T-helper 2 cell treated with Interferon-gamma antibody and Interleukin-4, amounts not matched to agents 5 μg/mL and 100 μg/mL, for 36 hours (primary cell): ENCODE measurements around the gene GPC5.
"Not testable (repeated sequence)": the region's sequence is repeated elsewhere in the genome, so short reads cannot be mapped to it uniquely, and the experiment has no call there.

Experiments
- DNase-seq: peaks from one replicate; pipeline ENCODE4 v3.0.0; 2021; ENCODE audit warnings: low spot score
- H3K27ac Mint-ChIP-seq: one replicate; pipeline ENCODE4 v1.8.0; 2021; ENCODE audit warnings: mild to moderate bottlenecking, mixed read lengths
- H3K27me3 Mint-ChIP-seq: one replicate; pipeline ENCODE4 v1.8.0; 2021; ENCODE audit warnings: low read depth, mixed read lengths
- H3K36me3 Mint-ChIP-seq: one replicate; pipeline ENCODE4 v1.8.0; 2021; ENCODE audit warnings: low read depth, mixed read lengths
- H3K4me1 Mint-ChIP-seq: one replicate; pipeline ENCODE4 v1.8.0; 2021; ENCODE audit warnings: low read depth, mixed read lengths
- H3K4me3 Mint-ChIP-seq: one replicate; pipeline ENCODE4 v1.8.0; 2022; ENCODE audit warnings: mild to moderate bottlenecking, moderate library complexity, mixed read lengths
- H3K9me3 Mint-ChIP-seq: one replicate; pipeline ENCODE4 v1.8.0; 2021; ENCODE audit warnings: mixed read lengths

The GPC5 gene

DNA sequence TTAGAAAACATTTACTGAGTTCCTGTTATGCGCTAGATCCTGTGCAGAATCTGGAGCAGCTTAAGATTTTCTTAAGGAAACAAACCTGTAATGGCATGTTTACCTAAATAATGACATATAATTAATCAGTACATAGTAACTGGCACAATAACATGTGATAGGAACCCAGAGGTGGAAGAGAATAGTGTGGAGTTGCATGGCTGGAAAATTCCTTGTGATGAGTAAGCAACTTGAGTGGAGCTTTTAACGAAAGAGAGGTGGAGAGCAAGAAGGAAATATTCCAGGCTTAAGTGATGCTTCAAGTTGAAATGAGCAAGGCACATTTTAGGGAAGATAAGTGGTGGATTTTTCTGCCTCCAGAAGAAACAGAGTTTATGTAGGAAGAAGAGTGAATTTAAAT lies 9.2 kb upstream of the GPC5 start:
- no peak for DNase-seq
- Mint-ChIP-seq H3K27me3 (peaks cover 35% of the 10 kb centered on the region), H3K27ac (no peak overlapping the region), H3K9me3 (no peaks in the 10 kb centered on the region), H3K4me1 (no peaks in the 10 kb centered on the region), H3K4me3 (no peak overlapping the region), H3K36me3 (no peaks in the 10 kb centered on the region)

GRCh38 chr13:91397595-91397994 lies 826 bp upstream of the GPC5 start:
- no peaks in the 10 kb centered on the region for H3K36me3 Mint-ChIP-seq
- no peaks in the 10 kb centered on the region for H3K9me3 Mint-ChIP-seq
- H3K27ac Mint-ChIP-seq = no peak overlapping the region
- DNase-seq = no peak
- H3K4me1 Mint-ChIP-seq = peaks cover 9% of the 10 kb centered on the region
- no peak overlapping the region for H3K4me3 Mint-ChIP-seq
- peaks cover 74% of the 10 kb centered on the region for H3K27me3 Mint-ChIP-seq

DNA sequence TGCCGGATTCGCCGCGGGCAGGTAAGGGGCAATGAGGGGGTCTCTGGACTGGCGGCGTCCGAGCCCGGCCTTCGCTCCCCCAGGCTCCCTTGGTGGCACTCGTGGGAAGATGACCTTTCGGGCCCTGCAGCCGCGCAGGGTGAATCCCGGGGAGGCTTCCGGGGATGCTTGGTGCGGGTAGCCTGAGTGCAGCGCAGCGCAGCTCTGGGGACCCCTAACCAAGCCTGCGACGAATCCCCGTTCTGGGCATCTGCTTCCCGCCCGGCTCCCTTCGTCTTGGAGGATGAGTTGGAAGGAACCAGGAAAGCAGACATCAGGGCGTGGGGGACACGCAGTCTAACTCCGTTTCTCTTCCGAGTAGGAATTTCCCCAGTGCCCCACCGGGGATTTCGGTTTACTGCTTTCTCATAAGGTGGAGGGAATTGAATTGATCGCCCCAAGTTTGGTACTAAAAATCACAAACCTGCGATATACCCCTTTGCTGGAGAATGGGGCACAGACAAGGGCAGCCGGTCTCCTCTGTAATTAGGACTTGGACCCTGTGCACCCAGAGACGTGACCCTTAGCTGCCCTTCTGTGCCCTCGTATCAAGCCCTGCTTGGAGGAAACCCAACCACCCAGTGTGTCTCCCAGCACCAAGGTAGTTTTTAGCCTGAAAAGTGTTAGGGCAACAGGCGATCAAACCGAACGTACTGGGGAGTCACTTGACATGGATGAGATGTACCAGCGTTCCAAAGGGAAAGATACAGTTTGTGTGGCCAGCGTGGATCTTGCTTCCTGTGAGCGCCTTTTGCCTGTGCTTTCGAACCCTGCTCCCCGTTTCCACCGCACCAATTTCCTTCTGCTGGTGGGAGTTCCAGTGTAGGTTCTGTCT lies 1.0 kb downstream of the GPC5 start:
- H3K4me1 Mint-ChIP-seq = peaks cover 9% of the 10 kb centered on the region
- no peaks in the 10 kb centered on the region for H3K9me3 Mint-ChIP-seq
- DNase-seq = no peak
- H3K27me3 Mint-ChIP-seq = peaks cover 83% of the 10 kb centered on the region
- no peaks in the 10 kb centered on the region for H3K36me3 Mint-ChIP-seq
- H3K27ac Mint-ChIP-seq = no peak overlapping the region
- H3K4me3 Mint-ChIP-seq = peak overlapping the region; percentile 75

- Mint-ChIP-seq H3K36me3 (no peaks in the 10 kb centered on the region), H3K9me3 (no peaks in the 10 kb centered on the region), H3K27me3 (peaks cover 80% of the 10 kb centered on the region), H3K4me1 (peaks cover 9% of the 10 kb centered on the region), H3K4me3 (peak overlapping the region; percentile 10), H3K27ac (no peak overlapping the region)
- no peak for DNase-seq
Observed at GRCh38 chr13:91400063-91400399, 1.6 kb downstream of the GPC5 start.

- Mint-ChIP-seq H3K4me1 (peaks cover 9% of the 10 kb centered on the region), H3K4me3 (no peak overlapping the region), H3K36me3 (no peaks in the 10 kb centered on the region), H3K27me3 (peaks cover 79% of the 10 kb centered on the region), H3K9me3 (no peaks in the 10 kb centered on the region), H3K27ac (no peak overlapping the region)
- no peak for DNase-seq
Observed at GRCh38 chr13:91400671-91401070, 2.2 kb downstream of the GPC5 start.

GRCh38 chr13:91401920-91402319 lies 3.5 kb downstream of the GPC5 start:
- no peak for DNase-seq
- H3K4me1 Mint-ChIP-seq = peaks cover 9% of the 10 kb centered on the region
- H3K4me3 Mint-ChIP-seq = no peak overlapping the region
- no peaks in the 10 kb centered on the region for H3K36me3 Mint-ChIP-seq
- H3K27ac Mint-ChIP-seq = no peak overlapping the region
- peaks cover 69% of the 10 kb centered on the region for H3K27me3 Mint-ChIP-seq
- H3K9me3 Mint-ChIP-seq = no peaks in the 10 kb centered on the region

DNA sequence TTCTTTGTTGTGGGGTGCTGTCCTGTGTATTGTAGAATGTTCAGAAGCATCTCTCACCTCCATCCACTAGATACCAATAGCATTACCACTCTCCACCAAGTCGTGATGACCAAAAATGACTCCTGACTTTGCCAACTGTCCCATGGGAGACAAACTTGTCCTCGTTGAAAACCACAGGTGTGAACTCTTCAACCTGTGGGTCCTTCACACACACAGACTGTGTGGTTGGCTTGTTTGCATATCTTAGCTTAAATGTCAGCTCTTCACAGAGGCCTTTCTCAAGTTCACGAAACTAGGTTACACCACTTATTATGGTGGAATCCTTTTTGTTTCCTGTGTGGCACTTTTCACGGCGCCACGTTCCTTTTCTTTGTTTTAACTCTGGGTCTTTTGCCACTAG lies 6.8 kb downstream of the GPC5 start:
- no peak overlapping the region for H3K4me3 Mint-ChIP-seq

GRCh38 chr13:91406619-91407018 lies 8.2 kb downstream of the GPC5 start:
- no peak overlapping the region for H3K4me3 Mint-ChIP-seq
- H3K9me3 Mint-ChIP-seq = no peaks in the 10 kb centered on the region
- no peaks in the 10 kb centered on the region for H3K36me3 Mint-ChIP-seq
- H3K27me3 Mint-ChIP-seq = peaks cover 37% of the 10 kb centered on the region
- peak; percentile 30 for DNase-seq
- no peak overlapping the region for H3K27ac Mint-ChIP-seq
- no peaks in the 10 kb centered on the region for H3K4me1 Mint-ChIP-seq

More for the DNA sequence above, 6.8 kb downstream of the GPC5 start:
- peaks cover 51% of the 10 kb centered on the region for H3K27me3 Mint-ChIP-seq
- no peaks in the 10 kb centered on the region for H3K9me3 Mint-ChIP-seq
- H3K4me1 Mint-ChIP-seq = no peaks in the 10 kb centered on the region
- H3K36me3 Mint-ChIP-seq = no peaks in the 10 kb centered on the region
- DNase-seq = no peak
- H3K27ac Mint-ChIP-seq = no peak overlapping the region

DNA sequence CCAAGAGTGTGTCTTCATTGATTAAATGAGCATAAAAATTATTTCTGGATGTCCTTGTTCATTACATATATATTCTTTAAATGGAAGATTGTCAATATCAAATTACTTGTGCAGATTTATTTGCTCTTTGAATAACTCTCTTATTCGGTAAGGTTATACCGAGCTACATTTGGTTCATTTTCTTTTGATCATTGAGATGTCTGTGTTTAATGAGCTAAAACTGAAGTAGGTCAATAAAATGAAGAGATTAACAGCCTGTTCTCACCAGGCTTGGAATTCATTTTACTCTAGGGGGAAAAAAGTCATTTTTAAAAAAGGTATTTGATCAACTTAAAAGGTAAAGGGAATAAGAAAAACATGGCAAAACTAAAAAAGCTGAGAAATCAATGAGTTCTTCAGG lies 10.6 kb downstream of the GPC5 start:
- Mint-ChIP-seq H3K4me3 (no peak overlapping the region), H3K4me1 (no peaks in the 10 kb centered on the region), H3K27me3 (peaks cover 25% of the 10 kb centered on the region), H3K27ac (no peak overlapping the region), H3K9me3 (no peaks in the 10 kb centered on the region), H3K36me3 (no peaks in the 10 kb centered on the region)
- DNase-seq = no peak

GRCh38 chr13:91416579-91416978 lies 18.2 kb downstream of the GPC5 start:
- not testable (repeated sequence) for H3K9me3 Mint-ChIP-seq, H3K27me3 Mint-ChIP-seq, H3K27ac Mint-ChIP-seq, DNase-seq, H3K36me3 Mint-ChIP-seq, H3K4me3 Mint-ChIP-seq, H3K4me1 Mint-ChIP-seq

DNA sequence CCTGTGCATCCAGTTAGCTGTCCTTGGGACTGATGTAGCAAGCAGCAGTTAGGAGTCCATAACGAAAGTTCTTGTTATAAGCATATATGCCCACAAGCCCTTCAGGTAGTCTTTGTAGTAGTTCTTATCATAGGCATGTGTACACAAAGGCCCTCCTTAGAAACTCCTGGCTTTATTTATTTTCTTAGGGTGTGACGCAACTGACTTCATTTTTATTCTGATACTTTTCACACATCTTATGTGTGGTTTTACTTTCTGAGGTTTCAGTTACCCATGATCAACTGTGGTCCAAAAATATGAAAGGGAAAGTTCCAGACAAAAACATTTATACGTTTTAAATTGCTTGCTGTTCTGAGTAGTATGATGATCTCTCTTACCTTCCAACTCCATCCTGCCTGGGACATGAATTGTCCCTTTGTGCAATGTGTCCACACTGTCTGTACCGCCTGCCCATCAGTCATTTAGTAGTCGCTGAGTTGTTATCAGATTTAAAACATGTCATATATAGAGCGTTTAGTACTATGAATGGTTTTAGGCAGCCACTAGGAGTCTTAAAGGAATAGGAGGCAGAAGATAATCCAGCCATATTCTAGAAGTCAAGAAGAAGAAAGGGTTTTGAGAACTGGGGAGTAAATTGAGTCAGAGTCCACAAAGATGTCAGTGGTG lies 19.4 kb downstream of the GPC5 start:
- Mint-ChIP-seq H3K4me1 (peaks cover 6% of the 10 kb centered on the region), H3K4me3 (no peak overlapping the region)

GRCh38 chr13:91426913-91427312 lies 28.5 kb downstream of the GPC5 start:
- no peak overlapping the region for H3K27ac Mint-ChIP-seq
- no peaks in the 10 kb centered on the region for H3K27me3 Mint-ChIP-seq
- H3K4me1 Mint-ChIP-seq = no peaks in the 10 kb centered on the region
- H3K9me3 Mint-ChIP-seq = peaks cover 18% of the 10 kb centered on the region
- DNase-seq = no peak
- H3K4me3 Mint-ChIP-seq = no peak overlapping the region
- H3K36me3 Mint-ChIP-seq = no peaks in the 10 kb centered on the region

More for the DNA sequence above, 19.4 kb downstream of the GPC5 start:
- Mint-ChIP-seq H3K27me3 (peaks cover 5% of the 10 kb centered on the region), H3K36me3 (no peaks in the 10 kb centered on the region), H3K9me3 (no peaks in the 10 kb centered on the region), H3K27ac (no peak overlapping the region)
- DNase-seq = no peak

DNA sequence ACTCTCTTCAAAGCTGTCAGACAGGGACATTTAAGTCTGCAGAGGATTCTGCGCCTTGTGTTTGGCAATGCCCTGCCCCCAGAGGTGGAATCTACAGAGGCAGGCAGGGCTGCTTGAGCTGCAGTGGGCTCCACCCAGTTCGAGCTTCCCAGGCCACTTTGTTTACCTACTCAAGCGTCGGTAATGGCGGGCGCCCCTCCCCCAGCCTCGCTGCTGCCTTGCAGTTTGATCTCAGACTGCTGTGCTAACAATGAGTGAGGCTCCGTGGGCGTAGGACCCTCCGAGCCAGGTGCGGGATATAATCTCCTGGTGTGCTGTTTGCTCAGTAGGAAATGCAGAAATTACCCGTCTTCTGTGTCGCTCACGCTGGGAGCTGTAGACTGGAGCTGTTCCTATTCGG lies 40.3 kb downstream of the GPC5 start:
- not testable (repeated sequence) for H3K27me3 Mint-ChIP-seq, H3K4me3 Mint-ChIP-seq, H3K9me3 Mint-ChIP-seq, H3K27ac Mint-ChIP-seq, H3K4me1 Mint-ChIP-seq, H3K36me3 Mint-ChIP-seq, DNase-seq

GRCh38 chr13:91450913-91451312 lies 52.5 kb downstream of the GPC5 start:
- Mint-ChIP-seq H3K4me1 (no peaks in the 10 kb centered on the region), H3K27ac (no peak overlapping the region), H3K9me3 (no peaks in the 10 kb centered on the region), H3K36me3 (no peaks in the 10 kb centered on the region), H3K4me3 (no peak overlapping the region), H3K27me3 (no peaks in the 10 kb centered on the region)
- no peak for DNase-seq
